ENCODE measurements around the gene TUBB. TPM values are rescaled to one million over a fixed set of nuclear protein-coding genes. Genes with fewer than 3 reads are reported as not detected.

Gene TUBB
- total and polyA plus RNA-seq, 2 of the 8 experiments (the other 6 are each of a cell fraction or from before 2014, with no cell fraction given) = 1,880 to 3,022 TPM

DNA sequence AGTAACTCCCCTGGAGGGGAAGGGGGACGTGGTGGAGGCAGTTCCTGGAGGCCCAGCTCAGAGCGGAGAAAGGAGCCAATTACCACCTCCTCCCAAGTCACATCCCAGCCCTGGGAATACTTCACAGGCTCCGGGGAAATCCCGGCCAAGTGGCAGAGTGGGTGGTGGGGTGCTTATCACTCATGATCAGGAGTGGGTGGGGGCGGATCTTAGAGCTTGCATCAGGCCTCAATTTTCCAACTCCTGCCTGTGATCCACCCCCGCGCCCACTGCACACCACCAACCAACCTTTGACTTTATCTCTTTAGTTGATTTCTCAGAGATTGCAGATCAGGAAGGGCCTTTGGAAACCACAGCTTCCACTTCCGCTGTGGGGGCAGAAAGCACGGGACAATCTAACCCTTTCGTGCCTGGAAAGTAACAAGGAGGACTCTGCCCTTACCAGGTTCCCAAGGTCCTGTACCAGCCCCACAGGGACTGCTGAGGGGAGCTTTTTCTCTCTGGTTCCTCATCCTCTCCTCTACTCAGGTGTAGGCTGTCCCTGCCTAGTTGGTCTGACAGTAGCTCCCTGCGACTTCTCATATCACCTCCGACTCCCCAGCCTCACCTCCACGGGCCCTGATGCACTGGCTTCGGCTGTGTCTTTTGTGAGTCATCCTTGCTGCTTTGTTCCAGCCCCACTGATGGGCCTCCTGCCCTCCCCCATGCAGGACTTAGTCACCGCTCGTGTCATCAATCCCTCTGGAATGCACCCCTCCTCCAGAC is 49.1 kb downstream of the TUBB start (continued):
- TF ChIP-seq BCL11A (IDR thresholded peaks at IDR 0.05; ENCODE audit: low read depth in 2 of 2, low read length in 2 of 2) (no peak), FOSL1 (IDR thresholded peaks at IDR 0.05; ENCODE audit: insufficient read depth, low read depth, low read length) (no peak), SP2 (IDR thresholded peaks at IDR 0.05; ENCODE audit: low read length) (no peak), JUND (IDR thresholded peaks at IDR 0.05; ENCODE audit: low read length) (peak; percentile 90), KDM4A (IDR thresholded peaks at IDR 0.05; ENCODE audit: low read depth, low read length, severe bottlenecking) (no peak), SP1 (IDR thresholded peaks at IDR 0.05; ENCODE audit: low read depth, low read length) (0 out of 2 replicates have a peak, but pooled peaks have one; percentile 53), TAF1 (IDR thresholded peaks at IDR 0.05; ENCODE audit: low read depth, low read length) (0 out of 2 replicates have a peak, but pooled peaks have one; percentile 36), TAF7 (optimal IDR thresholded peaks at IDR 0.05; ENCODE audit: borderline replicate concordance, low read depth, low read length) (no peak), CTBP2 (IDR thresholded peaks at IDR 0.05; ENCODE audit: borderline replicate concordance, insufficient read depth, insufficient read length, low read length) (no peak), EZH2 (IDR thresholded peaks at IDR 0.05; ENCODE audit: low read depth, low read length, severe bottlenecking) (no peak), ZNF274 (IDR thresholded peaks at IDR 0.05; ENCODE audit: borderline replicate concordance, extremely low read depth, low read length) (no peak), TBP (IDR thresholded peaks at IDR 0.05; ENCODE audit: low read depth, low read length) (no peak), TEAD4 (IDR thresholded peaks at IDR 0.05; ENCODE audit: low read depth, low read length) (0 out of 2 replicates have a peak, but pooled peaks have one; percentile 45), NANOG (IDR thresholded peaks at IDR 0.05; ENCODE audit: insufficient read depth, low read depth, low read length, poor library complexity, severe bottlenecking) (no peak), EGR1 (IDR thresholded peaks at IDR 0.05; ENCODE audit: borderline replicate concordance, low read depth, low read length) (no peak), CREB1 (IDR thresholded peaks at IDR 0.05) (peak; percentile 71), ASH2L (IDR thresholded peaks at IDR 0.05; ENCODE audit: low read length) (peak; percentile 17)
- TF ChIP-seq, protein P1, sequence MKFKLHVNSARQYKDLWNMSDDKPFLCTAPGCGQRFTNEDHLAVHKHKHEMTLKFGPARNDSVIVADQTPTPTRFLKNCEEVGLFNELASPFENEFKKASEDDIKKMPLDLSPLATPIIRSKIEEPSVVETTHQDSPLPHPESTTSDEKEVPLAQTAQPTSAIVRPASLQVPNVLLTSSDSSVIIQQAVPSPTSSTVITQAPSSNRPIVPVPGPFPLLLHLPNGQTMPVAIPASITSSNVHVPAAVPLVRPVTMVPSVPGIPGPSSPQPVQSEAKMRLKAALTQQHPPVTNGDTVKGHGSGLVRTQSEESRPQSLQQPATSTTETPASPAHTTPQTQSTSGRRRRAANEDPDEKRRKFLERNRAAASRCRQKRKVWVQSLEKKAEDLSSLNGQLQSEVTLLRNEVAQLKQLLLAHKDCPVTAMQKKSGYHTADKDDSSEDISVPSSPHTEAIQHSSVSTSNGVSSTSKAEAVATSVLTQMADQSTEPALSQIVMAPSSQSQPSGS (IDR thresholded peaks at IDR 0.05; ENCODE audit: low read length) = no peak
- TF ChIP-seq, protein P2, sequence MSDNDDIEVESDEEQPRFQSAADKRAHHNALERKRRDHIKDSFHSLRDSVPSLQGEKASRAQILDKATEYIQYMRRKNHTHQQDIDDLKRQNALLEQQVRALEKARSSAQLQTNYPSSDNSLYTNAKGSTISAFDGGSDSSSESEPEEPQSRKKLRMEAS (IDR thresholded peaks at IDR 0.05) = 0 out of 2 replicates have a peak, but pooled peaks have one; percentile 22
- TF ChIP-seq, protein P3, sequence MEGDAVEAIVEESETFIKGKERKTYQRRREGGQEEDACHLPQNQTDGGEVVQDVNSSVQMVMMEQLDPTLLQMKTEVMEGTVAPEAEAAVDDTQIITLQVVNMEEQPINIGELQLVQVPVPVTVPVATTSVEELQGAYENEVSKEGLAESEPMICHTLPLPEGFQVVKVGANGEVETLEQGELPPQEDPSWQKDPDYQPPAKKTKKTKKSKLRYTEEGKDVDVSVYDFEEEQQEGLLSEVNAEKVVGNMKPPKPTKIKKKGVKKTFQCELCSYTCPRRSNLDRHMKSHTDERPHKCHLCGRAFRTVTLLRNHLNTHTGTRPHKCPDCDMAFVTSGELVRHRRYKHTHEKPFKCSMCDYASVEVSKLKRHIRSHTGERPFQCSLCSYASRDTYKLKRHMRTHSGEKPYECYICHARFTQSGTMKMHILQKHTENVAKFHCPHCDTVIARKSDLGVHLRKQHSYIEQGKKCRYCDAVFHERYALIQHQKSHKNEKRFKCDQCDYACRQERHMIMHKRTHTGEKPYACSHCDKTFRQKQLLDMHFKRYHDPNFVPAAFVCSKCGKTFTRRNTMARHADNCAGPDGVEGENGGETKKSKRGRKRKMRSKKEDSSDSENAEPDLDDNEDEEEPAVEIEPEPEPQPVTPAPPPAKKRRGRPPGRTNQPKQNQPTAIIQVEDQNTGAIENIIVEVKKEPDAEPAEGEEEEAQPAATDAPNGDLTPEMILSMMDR (IDR thresholded peaks at IDR 0.05; ENCODE audit: control extremely low read depth in 1 of 3, insufficient read depth in 1 of 3, low read depth in 1 of 3, low read length in 3 of 3) = no peak
